Body of pancreas (tissue), 4 donors: ENCODE data around the gene ACKR4.

ENCODE experiments used
- CTCF ChIP-seq, 7 experiments: fragments of 450-650 bp in 4 of 7; fragments of 200-600 bp in 3 of 7; sonication (generic) in 3 of 7; IDR thresholded peaks; one replicate each; pipeline ENCODE4 v1.5.1; 2016 to 2019; ENCODE audit warnings: antibody characterized with exemption in 7 of 7
- POLR2A ChIP-seq, 3 donors: fragments of 450-650 bp; IDR thresholded peaks; one replicate each; pipeline ENCODE4 v1.6.1; 2016; ENCODE audit warnings: antibody characterized with exemption in 3 of 3, mild to moderate bottlenecking in 2 of 3

GRCh38 chr3:132569153-132569552 is 27.9 kb upstream of the ACKR4 start:
- no peak for TF ChIP-seq CTCF (IDR thresholded peaks at IDR 0.05)
- TF ChIP-seq POLR2A (IDR thresholded peaks at IDR 0.05) = no peak
